ENCODE results near the gene CASK.

GRCh38 chrX:41588271-41588670 is 335.1 kb downstream of the CASK start:
- TF ChIP-seq CTCF (IDR thresholded peaks at IDR 0.05) (no peak), EP300 (IDR thresholded peaks at IDR 0.05) (no peak), POLR2A (IDR thresholded peaks at IDR 0.05) (no peak)

All from sigmoid colon (tissue), 4 donors.